HUES64 (cell line): ENCODE results near the gene TMSB4X.
"Not testable (repeated sequence)": the region's sequence is repeated elsewhere in the genome, so short reads cannot be mapped to it uniquely, and the experiment has no call there.

Source experiments
- H3K27ac ChIP-seq: 2 replicates; pipeline ENCODE4 v1.7.0; 2013; ENCODE audit warnings: low read depth, low read length, inconsistent platforms
- H3K27me3 ChIP-seq: 2 replicates; pipeline ENCODE4 v1.6.1; 2013; ENCODE audit warnings: mild to moderate bottlenecking, low read length; ENCODE audit not compliant: insufficient read depth
- H3K36me3 ChIP-seq: 2 replicates; pipeline ENCODE4 v1.6.1; 2013; ENCODE audit warnings: mild to moderate bottlenecking, low read length; ENCODE audit not compliant: insufficient read depth
- H3K4me1 ChIP-seq: 2 replicates; pipeline ENCODE4 v1.6.1; 2013; ENCODE audit warnings: mild to moderate bottlenecking, low read length, moderate library complexity; ENCODE audit not compliant: insufficient read depth
- H3K4me3 ChIP-seq: 2 replicates; pipeline ENCODE4 v1.5.1; 2013; ENCODE audit warnings: mild to moderate bottlenecking, low read length, moderate library complexity
- H3K9ac ChIP-seq: 2 replicates; pipeline ENCODE4 v1.6.1; 2013; ENCODE audit warnings: mild to moderate bottlenecking, low read depth, low read length
- H3K9me3 ChIP-seq: 2 replicates; pipeline ENCODE4 v1.6.1; 2013; ENCODE audit warnings: low read depth, low read length; ENCODE audit not compliant: insufficient read depth
- WGBS: fragments of 150-250, 120-280 bp; methylation state at CpG from one replicate; pipeline ENCODE4 v1.1.7; 2013; ENCODE audit warnings: missing lambda C conversion rate; 5-methylcytosine and 5-hydroxymethylcytosine counted together

TMSB4X gene

GRCh38 chrX:13014111-13015096, 39.5 kb downstream of the TMSB4X start:
- Histone ChIP-seq H3K4me1 (peaks cover 16% of the 10 kb centered on the region), H3K36me3 (no peaks in the 10 kb centered on the region), H3K4me3 (no peak overlapping the region), H3K9me3 (no peaks in the 10 kb centered on the region), H3K27me3 (no peaks in the 10 kb centered on the region), H3K9ac (no peak overlapping the region), H3K27ac (no peak overlapping the region)
- WGBS = 51% methylated on average over 7 of the region's 7 CpGs

- peaks cover 16% of the 10 kb centered on the region for H3K4me1 ChIP-seq
- 70% methylated on average over 3 of the region's 3 CpGs for WGBS
- no peaks in the 10 kb centered on the region for H3K9me3 ChIP-seq
- no peaks in the 10 kb centered on the region for H3K27me3 ChIP-seq
- no peak overlapping the region for H3K4me3 ChIP-seq
- H3K36me3 ChIP-seq = no peaks in the 10 kb centered on the region
- no peak overlapping the region for H3K27ac ChIP-seq
- H3K9ac ChIP-seq = no peak overlapping the region
These were observed 40.8 kb downstream of the TMSB4X start for GRCh38 chrX:13015536-13016236.

GRCh38 chrX:13016731-13017130, 41.8 kb downstream of the TMSB4X start:
- not testable (repeated sequence) for H3K9me3 ChIP-seq, H3K9ac ChIP-seq, H3K36me3 ChIP-seq, H3K27ac ChIP-seq, H3K4me3 ChIP-seq, H3K27me3 ChIP-seq
- WGBS = 91% methylated on average over 6 of the region's 6 CpGs
- H3K4me1 ChIP-seq = peaks cover 16% of the 10 kb centered on the region

GRCh38 chrX:13022926-13023325, 48.0 kb downstream of the TMSB4X start:
- H3K27me3 ChIP-seq = no peaks in the 10 kb centered on the region
- no peak overlapping the region for H3K27ac ChIP-seq
- peaks cover 12% of the 10 kb centered on the region; the same call in 1 of the 2 replicates for H3K4me1 ChIP-seq
- no peaks in the 10 kb centered on the region for H3K36me3 ChIP-seq
- H3K9me3 ChIP-seq = no peaks in the 10 kb centered on the region
- 45% methylated on average over 2 of the region's 2 CpGs for WGBS
- no peak overlapping the region for H3K4me3 ChIP-seq
- H3K9ac ChIP-seq = no peak overlapping the region

- H3K36me3 ChIP-seq = no peaks in the 10 kb centered on the region
- H3K27me3 ChIP-seq = no peaks in the 10 kb centered on the region
- 84% methylated on average over 3 of the region's 3 CpGs for WGBS
- no peak overlapping the region for H3K9ac ChIP-seq
- H3K4me1 ChIP-seq = peaks cover 14% of the 10 kb centered on the region
- H3K9me3 ChIP-seq = no peaks in the 10 kb centered on the region
- H3K27ac ChIP-seq = no peak overlapping the region
- no peak overlapping the region for H3K4me3 ChIP-seq
These were observed 48.7 kb downstream of the TMSB4X start for GRCh38 chrX:13023567-13023966.

- H3K4me3 ChIP-seq = no peak overlapping the region
- no peaks in the 10 kb centered on the region for H3K9me3 ChIP-seq
- 88% methylated on average over 4 of the region's 4 CpGs for WGBS
- no peak overlapping the region for H3K9ac ChIP-seq
- no peaks in the 10 kb centered on the region for H3K36me3 ChIP-seq
- peaks cover 18% of the 10 kb centered on the region for H3K4me1 ChIP-seq
- no peaks in the 10 kb centered on the region for H3K27me3 ChIP-seq
- H3K27ac ChIP-seq = no peak overlapping the region
These were observed 49.1 kb downstream of the TMSB4X start for GRCh38 chrX:13023979-13024378.

- peaks cover 28% of the 10 kb centered on the region for H3K4me1 ChIP-seq
- H3K36me3 ChIP-seq = no peaks in the 10 kb centered on the region
- H3K4me3 ChIP-seq = no peak overlapping the region
- no peaks in the 10 kb centered on the region for H3K27me3 ChIP-seq
- H3K27ac ChIP-seq = no peak overlapping the region
- H3K9ac ChIP-seq = no peak overlapping the region
- H3K9me3 ChIP-seq = no peaks in the 10 kb centered on the region
- WGBS = 89% methylated on average over 3 of the region's 3 CpGs
These were observed 50.1 kb downstream of the TMSB4X start for GRCh38 chrX:13024986-13025385.
